CD4-positive, alpha-beta T cell treated with Interleukin-15 for 4 hours (primary cell): Measurements from ENCODE around the gene HCST.
"Not testable (repeated sequence)": the region's sequence is repeated elsewhere in the genome, so short reads cannot be mapped to it uniquely, and the experiment has no call there.

Experiments
- DNase-seq: peaks from one replicate; pipeline ENCODE4 v3.0.0-alpha.2; 2020; ENCODE audit warnings: low spot score

Gene HCST

GRCh38 chr19:35904311-35905068 lies 2.2 kb downstream of the HCST start:
- DNase-seq, result no peak

- no peak for DNase-seq
Measured at GRCh38 chr19:35905178-35905727, 2.9 kb downstream of the HCST start.

- no peak for DNase-seq
Measured at GRCh38 chr19:35907377-35907745, 5.0 kb downstream of the HCST start.

DNA sequence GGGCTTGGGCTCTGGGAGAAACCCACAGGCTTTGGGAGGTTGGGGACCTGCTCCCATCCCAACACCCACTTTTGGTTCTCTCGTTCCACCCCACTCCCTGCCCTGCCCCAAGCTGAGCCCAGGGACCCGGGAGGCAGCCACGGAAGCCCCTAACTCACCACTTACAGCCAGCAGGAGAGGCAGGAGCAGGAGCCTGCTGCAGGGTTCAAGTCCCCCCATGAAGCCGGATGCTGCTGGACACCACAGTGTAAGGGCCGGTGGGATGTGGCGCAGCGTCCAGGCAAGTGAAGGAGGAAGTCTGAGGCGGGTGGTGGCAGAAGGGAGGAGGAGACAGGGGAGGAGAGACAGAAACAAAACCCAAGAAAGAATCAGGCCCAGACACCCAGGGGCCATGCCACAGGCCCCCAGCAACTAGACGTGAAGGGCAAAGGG lies 5.7 kb downstream of the HCST start, which contains the start of gene TYROBP:
TYROBP (minus strand) TSS at position 286 of the 432 bp plus-strand sequence; CDS start at position 219, 67 bp downstream.
- DNase-seq, result no peak

GRCh38 chr19:35908973-35909683 lies 6.8 kb downstream of the HCST start:
- DNase-seq, result peak; percentile 27

DNA sequence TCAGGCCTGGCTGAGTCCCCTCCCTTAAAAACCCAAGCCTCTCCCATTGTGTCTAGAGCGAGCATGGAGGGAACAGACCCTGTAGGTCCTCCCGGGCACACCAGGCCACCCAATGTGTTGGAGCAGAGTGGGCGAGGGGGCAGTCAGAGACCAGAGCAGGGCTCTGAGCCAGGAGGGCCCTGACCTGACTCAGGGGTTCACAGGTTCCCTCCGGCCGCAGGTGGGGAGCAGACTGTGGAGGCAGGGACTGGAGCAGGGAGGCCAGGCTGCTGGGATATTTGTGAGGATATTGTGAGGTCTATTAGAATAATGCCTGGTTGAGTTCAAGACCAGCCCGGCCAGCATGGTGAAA lies 7.3 kb downstream of the HCST start:
- no peak for DNase-seq

DNA sequence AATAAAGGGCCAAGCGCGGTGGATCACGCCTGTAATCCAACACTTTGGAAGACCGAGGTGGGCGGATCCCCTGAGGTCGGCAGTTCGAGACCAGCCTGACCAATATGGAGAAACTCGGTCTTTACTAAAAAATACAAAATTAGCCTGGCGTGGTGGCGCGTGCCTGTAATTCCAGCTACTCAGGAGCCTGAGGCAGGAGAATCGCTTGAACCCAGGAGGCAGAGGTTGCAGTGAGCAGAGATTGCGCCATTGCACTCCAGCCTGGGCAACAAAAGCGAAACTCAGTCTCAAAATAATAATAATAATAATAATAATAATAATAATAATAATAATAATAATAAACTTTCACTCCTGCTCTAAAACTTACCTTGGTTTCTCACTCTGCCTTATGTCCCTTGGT lies 8.0 kb downstream of the HCST start:
- not testable (repeated sequence) for DNase-seq

GRCh38 chr19:35911173-35911572 lies 8.8 kb downstream of the HCST start:
- no peak for DNase-seq

- peak; percentile 41 for DNase-seq
Measured at GRCh38 chr19:35911790-35912189, 9.5 kb downstream of the HCST start.

DNA sequence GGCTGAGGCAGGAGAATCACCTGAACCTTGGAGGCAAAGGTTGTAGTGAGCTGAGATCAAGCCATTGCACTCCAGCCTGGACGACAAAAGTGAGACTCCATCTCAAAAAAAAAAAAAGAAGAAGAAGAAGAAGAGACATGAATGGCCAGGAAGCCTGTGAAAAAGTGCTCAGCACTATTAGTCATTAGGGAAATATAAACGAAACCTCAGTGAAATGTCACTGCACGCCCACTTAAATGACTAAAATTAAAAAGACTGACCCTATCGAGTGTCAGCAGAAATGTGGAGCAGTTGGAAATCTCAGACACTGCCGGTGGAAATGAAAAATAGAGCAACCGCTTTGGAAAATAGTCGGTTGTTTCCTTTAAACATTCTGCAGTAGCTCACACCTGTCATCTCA lies 11.3 kb downstream of the HCST start:
- DNase-seq, result no peak

GRCh38 chr19:35915443-35915842 lies 13.1 kb downstream of the HCST start:
- no peak for DNase-seq

DNA sequence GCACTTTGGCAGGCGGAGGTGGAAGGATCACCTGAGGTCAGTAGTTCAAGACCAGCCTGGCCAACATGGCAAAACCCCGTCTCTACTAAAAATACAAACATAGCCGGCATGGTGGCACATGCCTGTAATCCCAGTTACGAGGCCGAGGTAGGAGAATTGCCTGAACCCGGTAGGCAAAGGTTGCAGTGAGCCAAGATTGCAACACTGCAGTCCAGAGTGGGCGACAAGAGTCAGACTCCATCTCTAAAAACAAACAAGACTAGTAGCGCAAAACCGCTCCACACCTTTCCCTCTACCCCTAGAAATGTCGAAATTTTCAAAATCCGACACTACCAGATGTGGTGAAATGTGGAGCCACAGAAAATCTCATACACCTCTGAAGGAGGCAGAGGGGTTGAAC lies 17.0 kb downstream of the HCST start:
- DNase-seq, result no peak

GRCh38 chr19:35921012-35921411 lies 18.7 kb downstream of the HCST start:
- no peak for DNase-seq

DNA sequence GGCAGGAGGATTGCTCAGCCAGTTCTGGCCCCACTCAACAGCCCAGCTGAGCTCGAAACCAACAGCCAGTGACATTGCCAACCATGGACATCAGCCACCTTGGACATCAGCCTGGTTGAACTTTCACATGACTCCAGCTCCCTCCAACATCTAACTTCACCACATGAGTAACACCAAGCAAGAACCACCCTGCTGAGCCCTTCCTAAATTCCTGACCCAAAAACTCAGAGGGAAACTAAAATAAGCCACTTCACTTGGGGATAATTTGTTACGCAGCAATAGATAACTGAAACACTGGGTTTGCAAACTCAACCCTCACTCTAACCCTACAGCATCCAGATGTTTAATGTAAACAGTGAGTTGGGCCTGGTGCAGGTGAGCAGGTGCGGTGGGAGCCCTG lies 23.2 kb downstream of the HCST start:
- no peak for DNase-seq

GRCh38 chr19:35928507-35928906 lies 26.2 kb downstream of the HCST start:
- no peak for DNase-seq

GRCh38 chr19:35929876-35930275 lies 27.5 kb downstream of the HCST start:
- DNase-seq, result peak; percentile 58

DNA sequence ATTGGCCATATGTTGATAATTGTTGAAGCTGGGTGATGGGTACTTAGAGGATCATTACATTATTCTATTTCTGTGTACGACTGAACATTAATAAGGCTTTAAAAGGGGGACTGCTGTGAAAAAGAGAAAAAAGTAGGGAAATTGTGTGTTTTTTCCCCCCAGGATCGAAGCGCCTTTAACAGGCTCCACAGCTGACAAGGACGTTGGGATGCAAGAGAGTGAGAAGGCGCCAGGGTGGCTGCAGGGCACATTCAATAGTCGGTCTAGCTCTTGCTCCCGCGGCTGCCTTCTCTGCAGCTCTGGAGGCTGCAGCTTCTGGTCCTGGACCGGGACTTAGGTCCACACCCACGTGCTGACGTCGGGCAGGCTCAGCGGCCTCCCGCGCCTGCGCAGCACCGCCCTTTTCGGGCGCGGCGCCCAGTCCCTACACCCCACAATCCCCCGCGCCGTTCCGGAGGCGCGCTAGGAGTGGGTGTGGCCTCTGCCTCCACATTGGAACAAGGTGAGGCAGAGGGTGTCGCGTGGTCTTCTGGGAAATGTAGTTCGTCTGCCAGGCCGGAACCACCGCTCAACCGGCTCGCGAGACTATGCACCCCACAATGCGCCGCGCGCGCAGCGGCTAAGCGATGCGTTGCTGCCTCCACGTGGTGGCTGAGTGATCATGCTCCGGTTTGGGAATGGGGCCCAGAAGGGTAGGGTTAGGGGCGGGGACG lies 29.0 kb downstream of the HCST start:
- peak; percentile 100 for DNase-seq

- no peak for DNase-seq
Measured at GRCh38 chr19:35931874-35932202, 29.5 kb downstream of the HCST start.

DNA sequence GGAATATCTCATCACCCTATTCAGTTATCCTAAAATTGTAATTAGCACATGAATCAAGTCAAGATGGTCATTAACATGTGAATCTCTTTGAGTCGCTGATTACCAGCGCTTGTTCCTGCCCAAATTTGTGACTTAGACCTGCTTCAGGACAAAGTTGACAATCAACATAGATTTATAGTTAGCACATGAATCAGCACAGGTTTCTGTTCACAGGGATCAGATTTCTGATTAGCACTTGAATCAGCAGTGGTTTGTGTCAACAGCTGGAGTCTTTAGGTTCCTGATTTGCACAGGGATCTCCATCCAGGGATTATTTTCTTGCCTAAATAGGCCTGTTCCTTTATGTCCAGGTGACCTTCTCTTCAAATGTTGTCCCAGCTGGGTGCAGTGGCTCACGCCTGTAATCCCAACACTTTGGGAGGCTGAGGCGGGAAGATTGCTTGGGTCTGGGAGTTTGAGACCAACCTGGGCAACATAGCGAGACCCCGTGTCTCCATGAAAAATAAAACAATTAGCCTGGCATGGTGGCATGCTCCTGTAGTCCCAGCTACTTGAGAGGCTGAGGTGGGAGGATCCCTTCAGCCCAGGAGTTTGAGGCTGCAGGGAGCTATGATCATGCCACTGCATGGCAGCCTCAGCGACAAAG lies 30.1 kb downstream of the HCST start:
- no peak for DNase-seq

DNA sequence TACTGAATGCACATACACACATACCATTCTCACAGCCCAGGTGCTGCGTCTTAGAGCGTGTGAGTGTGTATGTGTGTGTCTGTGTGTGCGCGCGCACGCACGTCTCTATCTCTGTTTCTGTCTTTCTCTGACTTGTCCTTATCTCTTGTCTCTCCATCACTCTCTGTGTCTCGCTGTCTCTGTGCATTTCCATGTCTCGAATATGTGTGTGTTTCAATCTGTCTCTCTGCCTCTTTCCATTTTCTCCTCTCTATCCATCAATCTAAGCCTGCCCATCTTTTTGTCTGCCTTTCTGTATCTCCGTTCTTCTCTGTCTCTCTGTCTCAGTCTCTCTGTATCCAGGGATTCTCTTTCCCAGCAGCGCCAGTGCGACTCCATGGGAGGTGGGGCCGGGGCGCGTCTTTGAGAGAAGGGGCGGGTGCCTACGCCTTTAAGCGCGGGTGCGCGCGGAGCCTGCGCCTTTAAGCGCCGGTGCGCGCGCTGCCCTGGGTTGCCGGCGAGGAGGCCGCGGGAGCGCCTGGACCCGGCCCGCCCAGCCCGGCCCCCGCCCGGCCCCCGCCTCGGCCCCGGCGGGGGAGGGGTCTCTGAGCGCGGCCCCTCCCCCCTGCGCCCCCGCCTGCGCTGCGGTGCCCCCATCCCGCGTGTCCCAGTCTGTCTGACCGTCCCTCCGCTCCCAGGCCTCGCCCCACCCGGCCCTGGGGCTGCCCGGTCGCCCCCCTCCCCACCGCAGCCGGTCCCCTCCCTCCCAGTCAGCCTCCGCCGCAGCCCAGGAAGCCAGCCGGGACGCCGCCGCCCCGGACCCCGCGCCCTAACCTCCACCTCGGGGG lies 33.8 kb downstream of the HCST start, which contains the start of gene LRFN3:
LRFN3 (plus strand) TSS at position 464 of the 827 bp plus-strand sequence. CDS start 3,052 bp downstream, outside the sequence.
- peak; percentile 45 for DNase-seq

- no peak for DNase-seq
Measured at GRCh38 chr19:35936738-35937268, 34.5 kb downstream of the HCST start.
